Stimulated activated naive CD4-positive, alpha-beta T cell (primary cell): Measurements from ENCODE around the gene ACOT7.
"Not testable (repeated sequence)": the region's sequence is repeated elsewhere in the genome, so short reads cannot be mapped to it uniquely, and the experiment has no call there.

Experiments used
- DNase-seq, 6 experiments: peaks; one replicate each; lab custom pipeline; 2025; lab: John Stamatoyannopoulos, UW

Gene ACOT7

DNA sequence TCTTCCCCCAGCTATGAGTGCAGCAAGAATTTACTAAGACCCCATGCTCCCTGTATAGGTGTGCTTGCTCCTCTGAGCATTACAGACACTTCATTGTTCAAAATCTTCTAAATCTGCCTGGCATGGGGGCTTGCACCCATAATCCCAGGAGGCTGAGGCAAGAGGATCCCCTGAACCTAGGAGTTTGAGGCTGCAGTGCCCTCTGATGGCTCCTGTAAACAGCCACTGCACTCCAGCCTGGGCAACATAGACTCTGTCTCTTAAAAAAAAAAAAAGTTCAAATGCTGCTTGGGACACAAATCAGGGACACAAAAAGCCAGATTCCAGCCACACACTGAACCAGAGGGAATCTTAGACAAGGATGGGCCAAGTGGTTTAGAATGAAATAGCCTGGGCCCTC lies 3.4 kb upstream of the ACOT7 start:
- DNase-seq = no peak

DNA sequence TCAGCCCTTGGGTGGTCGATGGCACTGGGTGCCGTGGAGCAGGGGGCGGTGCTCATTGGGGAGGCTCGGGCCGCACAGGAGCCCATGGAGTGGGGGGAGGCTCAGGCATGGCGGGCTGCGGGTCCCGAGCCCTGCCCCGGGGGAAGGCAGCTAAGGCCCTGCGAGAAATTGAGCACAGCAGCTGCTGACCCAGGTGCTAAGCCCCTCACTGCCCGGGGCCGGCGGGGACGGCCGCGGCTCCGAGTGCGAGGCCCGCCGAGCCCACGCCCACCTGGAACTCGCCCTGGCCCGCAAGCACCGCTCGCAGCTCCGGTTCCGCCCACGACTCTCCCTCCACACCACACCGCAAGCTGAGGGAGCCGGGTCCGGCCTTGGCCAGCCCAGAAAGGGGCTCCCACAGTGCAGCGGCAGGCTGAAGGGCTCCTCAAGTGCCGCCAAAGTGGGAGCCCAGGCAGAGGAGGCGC lies 2.2 kb upstream of the ACOT7 start:
- DNase-seq = not testable (repeated sequence)

DNA sequence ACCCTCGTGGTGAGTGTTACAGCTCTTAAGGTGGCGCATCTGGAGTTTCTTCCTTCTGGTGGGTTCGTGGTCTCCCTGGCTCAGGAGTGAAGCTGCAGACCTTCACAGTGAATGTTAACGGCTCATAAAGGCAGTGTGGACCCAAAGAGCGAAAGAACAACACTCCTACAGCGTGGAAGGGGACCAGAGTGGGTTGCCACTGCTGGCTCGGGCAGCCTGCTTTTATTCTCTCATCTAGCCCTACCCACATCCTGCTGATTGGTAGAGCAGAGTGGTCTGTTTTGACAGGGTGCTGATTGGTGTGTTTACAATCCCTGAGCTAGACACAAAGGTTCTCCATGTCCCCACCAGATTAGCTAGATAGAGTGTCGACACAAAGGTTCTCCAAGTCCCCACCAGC lies 1.6 kb upstream of the ACOT7 start:
- not testable (repeated sequence) for DNase-seq

DNA sequence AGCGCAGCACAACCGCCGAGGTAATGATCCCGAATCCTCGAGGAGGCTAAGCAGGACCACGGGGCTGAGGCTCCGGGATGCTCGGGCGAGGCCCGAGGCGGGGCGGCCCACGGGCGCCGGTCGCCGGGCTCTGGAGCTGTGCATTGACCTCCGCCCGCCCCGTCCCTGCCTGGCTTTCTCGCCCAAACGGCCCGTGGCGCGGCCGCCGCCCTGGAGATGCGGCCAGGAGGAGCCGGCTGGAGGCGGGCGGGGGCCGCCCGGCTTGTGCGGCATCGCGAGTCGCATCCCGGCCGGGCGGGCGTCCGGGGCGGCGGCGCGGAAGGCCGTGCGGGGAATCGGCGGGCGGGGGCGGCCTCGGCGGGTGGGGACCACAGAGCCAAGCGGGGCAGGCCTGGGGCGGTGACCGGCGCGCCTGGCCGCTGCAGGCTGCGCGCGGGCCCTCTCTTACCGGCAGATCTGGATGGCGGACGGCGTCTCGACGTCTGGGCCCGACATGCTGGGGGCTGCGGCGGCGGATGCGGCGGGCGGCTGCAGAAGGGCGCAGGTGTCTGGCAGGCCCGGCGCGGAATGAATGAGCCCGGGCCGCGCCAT lies 663 bp downstream of the ACOT7 start:
- DNase-seq = no peak

DNA sequence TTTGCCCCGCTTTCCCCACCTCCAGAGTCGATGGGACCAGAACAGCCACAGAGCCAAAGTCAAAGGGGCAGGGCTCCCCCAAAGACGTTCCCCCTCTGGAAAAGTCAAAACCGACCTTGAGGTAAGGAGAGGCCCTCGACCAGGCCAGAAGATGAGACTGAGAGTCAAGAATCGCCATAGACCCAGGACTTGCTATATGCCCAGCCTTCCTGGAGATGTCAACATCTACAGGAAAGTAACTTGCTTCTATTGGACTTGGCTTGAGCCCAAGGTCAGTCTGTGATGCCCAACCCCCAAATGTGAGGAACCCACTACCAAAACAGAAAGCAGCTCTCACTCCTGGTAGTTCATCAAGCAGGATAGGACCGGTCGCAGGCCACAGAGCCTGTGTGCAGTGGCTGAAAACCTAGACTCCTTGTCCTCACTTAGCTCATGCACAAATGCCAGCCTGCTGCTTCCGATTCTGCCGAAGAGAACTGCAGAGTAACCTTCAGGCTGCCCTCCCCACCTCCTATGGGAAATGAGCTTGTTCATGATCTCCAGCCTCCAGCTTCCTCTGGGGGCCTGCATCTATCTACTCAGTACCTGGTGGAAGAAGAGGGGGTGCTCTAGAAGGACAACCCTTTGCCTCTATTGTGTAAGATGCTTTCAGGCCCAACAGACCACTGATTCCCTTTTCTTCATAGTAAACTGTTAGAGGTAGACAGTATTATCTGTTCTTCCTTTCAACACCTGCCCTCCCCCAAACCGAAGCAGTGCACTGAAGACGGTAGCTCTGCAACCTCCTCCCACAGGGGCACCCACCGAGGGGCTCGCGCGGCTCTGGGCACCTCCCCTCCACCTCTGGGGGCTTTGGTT lies 1.4 kb downstream of the ACOT7 start:
- DNase-seq = peak in 1 of 6 experiments; percentile 22

DNA sequence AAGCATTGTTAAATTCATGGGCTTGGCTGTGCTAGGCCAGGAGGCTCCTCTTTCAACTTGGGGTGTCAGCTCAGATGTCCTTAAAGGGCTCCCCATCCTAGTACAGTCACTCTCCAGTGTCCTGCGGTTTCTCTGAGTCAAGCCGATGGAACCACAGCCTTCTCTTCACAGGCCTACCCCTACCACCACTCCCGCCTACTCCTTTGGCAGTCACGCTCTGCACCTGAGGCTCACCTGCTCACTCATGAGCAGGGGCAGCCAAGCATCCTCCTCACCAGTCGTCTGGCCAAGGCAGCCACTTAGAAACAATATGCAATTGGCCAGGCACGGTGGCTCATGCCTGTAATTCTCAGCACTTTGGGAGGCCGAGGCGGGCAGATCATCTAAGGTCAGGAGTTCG lies 3.6 kb downstream of the ACOT7 start:
- no peak for DNase-seq

DNA sequence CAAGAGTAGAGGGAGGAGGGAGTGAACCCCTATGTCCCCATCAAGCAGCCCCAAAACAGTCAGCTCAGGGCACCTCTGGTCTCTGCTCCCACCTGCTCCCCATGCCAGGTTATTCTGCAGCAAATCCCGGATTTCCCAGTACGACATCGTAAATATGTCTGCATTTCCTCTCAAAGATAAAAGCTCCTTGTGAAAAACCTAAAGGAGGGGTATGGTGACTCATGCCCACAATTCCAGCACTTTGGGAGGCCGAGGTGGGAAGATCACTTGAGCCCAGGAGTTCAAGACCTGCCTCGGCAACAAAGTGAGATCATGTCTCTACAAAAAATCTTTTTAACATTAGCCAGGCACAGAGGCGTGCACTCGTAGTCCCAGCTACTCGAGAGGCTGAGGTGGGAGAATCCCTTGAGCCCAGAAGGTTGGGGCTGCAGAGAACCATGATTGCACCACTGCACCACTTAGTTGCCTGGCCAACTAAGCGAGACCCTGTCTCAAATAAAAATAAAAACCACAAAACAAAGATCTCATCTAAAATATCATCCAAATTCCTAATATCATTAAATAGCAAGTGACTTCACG lies 7.1 kb downstream of the ACOT7 start:
- DNase-seq = no peak

DNA sequence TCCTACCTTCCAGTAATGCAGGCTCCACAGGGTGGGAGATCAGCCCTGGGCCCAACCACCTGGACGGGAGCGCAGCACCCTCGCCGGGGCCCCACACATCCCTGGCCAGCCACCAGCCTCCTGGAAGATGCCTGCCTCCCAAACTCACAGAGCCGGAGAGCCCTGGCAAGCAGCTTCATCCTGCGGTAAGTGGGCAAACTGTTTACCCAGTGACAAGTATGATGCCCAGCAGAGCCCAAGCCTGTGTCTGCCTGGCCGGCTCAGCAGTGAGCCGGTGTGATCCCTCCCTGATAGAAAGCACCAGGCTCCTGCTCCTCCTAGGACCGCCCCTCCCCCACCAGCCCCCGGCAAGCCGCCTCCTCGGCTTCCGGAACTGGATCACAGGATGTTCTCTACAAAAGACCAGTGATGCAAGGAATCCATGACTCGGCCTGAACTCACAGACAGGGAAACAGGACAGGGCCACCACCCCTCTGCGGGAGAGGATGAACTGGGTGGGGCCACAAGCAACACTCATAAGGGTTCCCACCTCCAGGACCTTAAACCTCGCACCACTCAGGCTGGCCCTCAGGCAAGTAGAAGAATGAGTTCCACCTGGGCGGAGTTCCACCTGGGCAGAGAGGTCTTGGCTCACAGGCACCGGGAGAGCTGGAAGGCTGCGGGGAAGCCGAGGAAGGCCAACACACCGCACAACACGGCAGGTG lies 7.9 kb downstream of the ACOT7 start:
- no peak for DNase-seq

DNA sequence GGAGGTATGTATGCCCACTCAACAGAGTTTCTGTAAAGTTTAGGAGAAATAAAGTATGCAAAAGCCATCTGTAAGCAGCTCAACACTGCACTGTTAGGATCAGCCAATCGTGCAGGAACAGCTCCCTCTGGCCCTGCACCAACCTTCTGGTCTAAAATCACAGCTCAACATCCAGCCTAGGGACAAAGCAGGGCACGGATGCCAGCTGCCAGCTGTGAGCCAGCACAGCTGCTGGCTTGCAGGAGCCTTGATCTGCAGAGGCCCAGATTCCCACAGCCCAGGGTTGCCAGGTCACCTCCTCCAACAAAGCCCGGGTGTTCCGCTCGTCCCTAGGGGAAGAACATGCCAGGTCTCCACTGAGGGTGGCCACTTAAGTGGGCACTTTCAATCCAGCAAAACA lies 8.6 kb downstream of the ACOT7 start:
- no peak for DNase-seq

DNA sequence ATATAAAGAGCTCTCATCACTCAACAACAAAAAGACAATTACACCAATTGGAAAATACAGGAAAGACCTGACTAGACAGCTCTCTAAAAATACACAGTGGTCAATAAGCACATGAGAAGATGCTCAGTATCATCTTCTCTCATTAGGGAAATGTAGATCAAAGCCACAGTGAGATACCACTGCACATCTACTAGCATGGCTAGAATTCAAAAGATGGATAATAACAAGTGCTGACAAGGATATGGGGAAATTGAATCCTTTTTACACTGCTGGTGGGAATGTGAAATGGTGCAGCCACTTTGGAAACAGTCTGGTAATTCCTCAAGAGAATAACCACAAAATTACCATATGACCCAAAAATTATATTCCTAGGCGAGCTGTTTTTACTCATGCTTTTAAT lies 9.4 kb downstream of the ACOT7 start:
- DNase-seq = no peak

DNA sequence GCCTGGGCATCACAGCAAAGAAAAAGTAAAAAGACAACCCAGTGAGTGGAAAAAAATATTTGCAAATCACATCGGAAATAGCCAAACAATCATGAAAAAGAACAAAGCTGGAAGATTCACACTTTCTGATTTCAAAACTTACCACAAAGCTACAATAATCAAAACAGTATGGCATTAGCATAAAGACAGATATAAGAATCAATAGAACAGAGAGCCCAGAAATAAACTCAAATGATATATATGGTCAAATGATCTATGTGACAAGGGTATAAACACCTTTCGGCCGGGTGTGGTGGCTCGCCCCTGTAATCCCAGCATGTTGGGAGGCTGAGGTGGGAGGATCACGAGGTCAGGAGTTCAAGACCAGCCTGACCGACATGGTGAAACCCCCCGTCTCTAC lies 13.5 kb downstream of the ACOT7 start:
- DNase-seq = no peak

DNA sequence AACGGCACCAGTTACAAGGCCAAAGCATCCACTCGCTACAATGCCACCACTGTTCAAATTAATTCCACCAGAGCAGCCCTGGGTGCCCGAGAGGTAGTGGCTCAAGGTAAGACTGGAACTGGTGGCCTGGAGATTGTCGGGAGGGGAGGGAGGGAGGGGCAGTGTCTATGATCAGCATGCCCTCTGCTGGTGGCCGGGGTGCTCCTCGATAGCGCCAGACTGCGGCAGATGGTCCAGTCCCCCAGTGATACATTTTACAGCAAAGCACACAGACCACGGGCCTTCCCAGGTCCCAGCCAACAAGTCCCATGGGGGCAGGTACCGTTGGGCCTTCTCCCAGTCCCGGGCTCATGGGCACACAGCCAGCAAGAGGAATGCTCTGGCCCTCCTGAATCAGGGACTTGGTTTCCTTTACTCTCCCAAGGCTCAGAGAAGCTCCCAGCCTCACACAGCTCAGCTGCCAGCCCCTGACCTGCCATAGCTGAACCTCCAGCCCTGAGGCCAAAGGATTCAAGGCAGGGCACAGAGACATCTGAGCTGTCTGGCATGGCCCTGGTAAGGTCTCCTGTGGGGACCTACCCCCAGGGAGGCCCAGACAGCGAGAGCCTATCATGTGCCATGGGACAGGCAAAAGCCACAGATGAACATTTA lies 15.3 kb downstream of the ACOT7 start:
- no peak for DNase-seq

DNA sequence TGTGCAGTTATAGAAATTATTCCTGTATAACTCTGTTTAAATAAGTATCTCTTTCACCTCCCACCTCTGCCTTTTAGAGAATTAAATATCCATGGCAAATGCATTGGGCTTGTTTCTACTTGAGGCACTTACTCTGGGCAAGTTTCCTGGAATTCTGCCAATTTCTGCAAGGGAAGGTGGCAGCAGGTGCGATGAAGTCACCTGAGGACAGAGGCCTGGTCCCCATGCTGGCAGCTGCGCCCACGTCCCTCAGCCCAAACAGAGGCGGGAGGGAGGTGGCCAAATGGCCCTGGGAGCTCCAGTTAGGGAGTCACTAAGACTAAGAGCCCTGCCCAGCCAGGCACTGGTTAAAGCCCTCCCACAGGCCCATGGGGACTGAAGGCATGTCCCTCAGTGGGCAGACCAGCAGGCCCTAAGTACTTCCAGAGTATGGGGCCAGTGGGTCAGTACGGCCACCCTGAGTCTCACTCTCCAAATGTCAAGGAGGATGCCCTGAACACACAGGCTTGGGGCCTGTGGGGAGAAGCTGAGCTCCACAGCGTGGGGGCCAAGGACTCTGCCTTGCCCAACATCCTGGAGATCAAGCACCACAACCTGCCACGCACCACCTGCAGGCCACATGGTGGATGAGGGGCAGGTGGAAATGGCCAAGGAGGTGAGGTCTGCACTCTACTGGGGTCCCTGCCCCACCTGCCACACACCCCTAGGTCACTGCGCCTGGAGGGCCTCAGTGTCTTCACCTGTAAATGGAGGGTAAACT lies 19.4 kb downstream of the ACOT7 start:
- DNase-seq = no peak

DNA sequence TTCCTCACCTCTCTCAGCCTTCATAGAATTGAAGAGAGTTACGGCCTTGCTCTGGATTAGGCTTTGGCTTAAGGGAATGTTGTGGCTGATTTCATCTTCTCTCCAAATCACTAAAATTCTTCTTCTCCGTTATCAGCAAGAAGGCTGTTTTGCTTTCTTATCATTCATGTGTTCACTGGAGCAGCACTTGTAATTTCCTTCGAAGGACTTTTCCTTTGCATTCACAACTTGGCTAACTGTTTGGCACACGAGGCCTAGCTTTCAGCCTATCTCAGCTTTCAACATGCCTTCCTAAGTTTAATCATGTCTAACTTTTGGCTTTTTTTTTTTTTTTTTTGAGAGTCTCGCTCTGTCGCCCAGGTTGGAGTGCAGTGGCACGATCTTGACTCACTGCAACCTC lies 21.3 kb downstream of the ACOT7 start:
- not testable (repeated sequence) for DNase-seq

DNA sequence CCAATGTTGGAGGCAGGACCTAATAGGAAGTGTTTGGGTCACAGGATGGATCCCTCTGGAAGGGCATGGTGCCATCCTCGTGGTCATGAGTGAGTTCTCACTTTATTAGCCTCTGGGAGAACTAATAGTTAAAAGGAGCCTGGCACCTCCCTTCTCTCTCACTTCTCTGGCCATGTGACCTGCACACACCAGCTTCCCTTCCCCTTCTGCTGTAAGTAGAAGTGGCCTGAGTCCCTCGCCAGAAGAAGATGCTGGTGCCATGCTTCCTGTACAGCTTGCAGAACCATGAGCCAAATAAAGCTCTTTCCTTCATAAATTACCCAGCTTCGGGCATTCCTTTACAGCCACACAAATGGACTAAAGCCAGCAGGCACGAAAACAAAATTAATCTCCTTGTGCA lies 23.6 kb downstream of the ACOT7 start:
- DNase-seq = no peak

DNA sequence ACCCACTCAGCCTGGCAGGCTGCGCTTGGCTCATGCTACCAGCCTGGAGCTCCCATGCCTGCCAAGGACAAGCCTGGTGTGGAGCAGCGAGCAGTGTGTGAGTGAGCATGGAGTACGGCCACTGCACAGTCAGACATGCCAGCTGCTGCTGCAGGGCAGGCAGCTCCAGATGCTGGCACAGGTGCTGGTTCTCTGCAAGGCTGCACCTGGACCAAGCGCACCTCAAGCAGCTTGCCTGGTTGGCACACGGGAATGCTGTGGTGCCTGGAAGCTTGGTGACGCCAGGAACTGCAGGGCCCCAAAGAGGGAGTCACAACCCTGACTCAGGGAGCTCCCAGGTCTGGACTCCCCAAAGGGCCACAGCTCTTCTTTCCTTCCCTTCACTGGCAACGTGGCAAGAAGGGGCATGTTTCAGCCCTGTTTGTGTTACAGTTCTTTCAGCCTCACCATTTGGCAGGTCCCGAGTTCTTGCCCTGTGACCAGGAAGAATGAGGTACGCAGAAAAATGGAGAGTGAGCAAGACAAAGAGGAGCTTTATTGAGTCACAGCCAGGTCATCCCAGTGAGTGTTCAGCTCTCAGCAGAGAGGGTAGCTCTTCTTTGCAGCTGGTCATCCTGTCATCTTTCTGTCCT lies 26.1 kb downstream of the ACOT7 start:
- DNase-seq = no peak

DNA sequence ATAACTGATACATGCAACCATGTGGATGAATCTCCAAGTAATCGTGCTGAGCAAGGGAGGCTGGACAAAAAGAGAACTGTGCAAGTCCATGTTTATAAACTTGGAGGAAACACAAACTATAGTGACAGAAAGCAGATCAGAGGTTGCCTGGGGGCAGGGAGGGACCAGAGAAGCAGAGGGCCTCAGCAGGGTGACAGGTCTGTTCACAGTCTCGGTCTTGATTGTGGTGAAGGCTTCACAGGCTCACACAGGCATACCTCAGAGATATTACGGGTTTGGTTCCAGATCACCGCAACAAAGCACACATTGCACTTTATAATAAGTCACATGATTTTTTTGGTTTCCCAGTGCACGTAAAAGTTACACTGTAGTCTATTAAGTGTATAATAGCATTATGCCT lies 28.5 kb downstream of the ACOT7 start:
- peak; percentile 30 to 83 (median 62) for DNase-seq

DNA sequence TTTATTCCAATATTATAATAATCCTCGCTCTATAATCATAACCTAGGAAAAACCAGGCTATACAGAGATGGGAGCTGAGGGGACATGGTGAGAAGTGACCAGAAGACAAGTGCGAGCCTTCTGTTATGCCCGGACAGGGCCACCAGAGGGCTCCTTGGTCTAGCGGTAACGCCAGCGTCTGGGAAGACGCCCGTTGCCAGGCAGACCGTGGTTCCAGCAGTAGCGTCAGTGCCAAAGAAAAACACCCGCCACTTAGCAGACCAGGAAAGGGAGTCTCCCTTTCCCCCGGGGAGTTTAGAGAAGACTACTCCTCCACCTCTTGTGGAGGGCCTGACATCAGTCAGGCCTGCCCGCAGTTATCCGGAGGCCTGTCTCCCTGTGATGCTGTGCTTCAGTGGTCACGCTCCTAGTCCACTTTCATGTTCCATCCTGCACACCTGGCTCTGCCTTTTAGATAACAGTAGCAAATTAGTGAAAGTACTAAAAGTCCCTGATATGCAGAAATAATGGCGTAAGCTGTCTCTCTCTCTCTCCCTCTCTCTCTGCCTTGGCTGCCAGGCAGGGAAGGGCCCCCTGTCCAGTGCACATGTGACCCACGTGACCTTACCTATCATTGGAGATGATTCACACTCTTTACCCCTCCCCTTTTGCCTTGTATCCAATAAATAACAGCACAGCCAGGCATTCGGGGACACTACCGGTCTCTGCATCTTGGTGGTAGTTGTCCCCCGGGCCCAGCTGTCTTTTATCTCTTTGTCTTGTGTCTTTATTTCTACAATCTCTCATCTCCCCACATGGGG lies 30.3 kb downstream of the ACOT7 start:
- peak in 2 of 6 experiments; percentile 14 to 33 for DNase-seq

DNA sequence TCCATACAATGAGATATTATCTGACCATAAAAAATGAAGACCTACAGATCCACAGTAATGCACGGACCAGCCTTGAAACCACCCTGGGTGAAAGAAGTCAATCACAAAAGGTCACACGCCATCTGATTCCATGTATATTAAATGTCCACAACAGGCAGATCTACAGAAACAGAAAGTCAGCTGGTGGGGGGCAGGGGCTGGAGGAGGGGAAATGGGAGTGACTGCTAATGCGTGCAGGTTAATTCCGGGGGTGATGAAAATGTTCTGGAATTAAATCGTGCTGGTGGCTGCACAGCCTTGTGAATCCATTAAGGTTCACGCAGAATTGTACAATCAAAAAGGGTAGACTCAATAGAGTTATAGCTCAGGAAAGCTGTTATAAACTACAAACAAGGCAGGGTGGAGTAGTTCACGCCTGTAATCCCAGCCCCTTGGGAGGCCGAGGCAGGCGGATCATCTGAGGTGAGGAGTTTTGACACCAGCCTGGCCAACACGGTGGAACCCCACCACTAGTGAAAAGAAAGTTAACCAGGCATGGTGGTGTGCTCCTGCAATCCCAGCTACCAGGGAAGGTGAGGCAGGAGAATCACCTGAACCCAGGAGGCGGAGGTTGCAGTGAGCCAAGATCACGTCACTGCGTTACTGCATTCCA lies 32.3 kb downstream of the ACOT7 start:
- DNase-seq = no peak
